Activated CD4-positive, alpha-beta memory T cell treated with anti-CD3 and anti-CD28 coated beads, Interleukin-2, amount 10 ng/mL, durations not matched to agents 7 days and 5 days (primary cell): ENCODE data around the gene FMO5. TPM values are rescaled to one million over a fixed set of nuclear protein-coding genes. Genes with fewer than 3 reads are reported as not detected.
"Not testable (repeated sequence)": the region's sequence is repeated elsewhere in the genome, so short reads cannot be mapped to it uniquely, and the experiment has no call there.

ENCODE experiments used
- CTCF ChIA-PET: fragments of 350-600 bp; sonication (Branson Sonifier 250); formaldehyde crosslinking; loops from one replicate; lab custom pipeline; 2021; ENCODE audit warnings: antibody characterized with exemption, inconsistent platforms; lab: Charles Lee
- POLR2A ChIA-PET: fragments of 350-600 bp; sonication (Branson Sonifier 250); formaldehyde crosslinking; loops from one replicate; lab custom pipeline; 2021; ENCODE audit warnings: antibody characterized with exemption; lab: Charles Lee
- DNase-seq: peaks from one replicate; pipeline ENCODE4 v3.0.0-alpha.2; 2020
- H3K27ac Mint-ChIP-seq: one replicate; pipeline ENCODE4 v1.8.0; 2021; ENCODE audit warnings: mild to moderate bottlenecking, mixed read lengths
- H3K27me3 Mint-ChIP-seq: one replicate; pipeline ENCODE4 v1.8.0; 2021; ENCODE audit warnings: mixed read lengths
- H3K36me3 Mint-ChIP-seq: one replicate; pipeline ENCODE4 v1.8.0; 2021; ENCODE audit warnings: low read depth, mixed read lengths
- H3K4me1 Mint-ChIP-seq: one replicate; pipeline ENCODE4 v1.8.0; 2021; ENCODE audit warnings: mixed read lengths
- H3K4me3 Mint-ChIP-seq: one replicate; pipeline ENCODE4 v1.8.0; 2021; ENCODE audit warnings: mild to moderate bottlenecking, mixed read lengths
- H3K9me3 Mint-ChIP-seq: one replicate; pipeline ENCODE4 v1.8.0; 2021; ENCODE audit warnings: mixed read lengths
- total RNA-seq, 2 experiments: library from RNA; stranded (reverse); gene quantifications; one replicate each; pipeline ENCODE4 v1.2.3, GENCODE V29; 2021

Gene FMO5
- total RNA-seq, 2 experiments from 2014 or later: 0.53 to 0.73 TPM

GRCh38 chr1:147211577-147211976 lies 13.6 kb downstream of the FMO5 start:
- Mint-ChIP-seq H3K4me1 (no peaks in the 10 kb centered on the region), H3K36me3 (no peaks in the 10 kb centered on the region), H3K9me3 (no peaks in the 10 kb centered on the region), H3K4me3 (no peak overlapping the region), H3K27me3 (no peaks in the 10 kb centered on the region), H3K27ac (no peak overlapping the region)
- no peak for DNase-seq
- ChIA-PET POLR2A (no interaction called here), CTCF (no interaction called here)

- Mint-ChIP-seq H3K4me3 (no peak overlapping the region), H3K36me3 (no peaks in the 10 kb centered on the region), H3K9me3 (no peaks in the 10 kb centered on the region), H3K4me1 (no peaks in the 10 kb centered on the region), H3K27me3 (no peaks in the 10 kb centered on the region), H3K27ac (no peak overlapping the region)
- no peak for DNase-seq
- ChIA-PET POLR2A (no interaction called here), CTCF (no interaction called here)
These were observed 14.2 kb downstream of the FMO5 start for GRCh38 chr1:147210987-147211386.

- CTCF ChIA-PET: no interaction called here
- POLR2A ChIA-PET: no interaction called here
- Mint-ChIP-seq H3K27ac (no peak overlapping the region), H3K27me3 (no peaks in the 10 kb centered on the region), H3K4me1 (no peaks in the 10 kb centered on the region), H3K9me3 (no peaks in the 10 kb centered on the region), H3K4me3 (no peak overlapping the region), H3K36me3 (no peaks in the 10 kb centered on the region)
- no peak for DNase-seq
These were observed 15.0 kb downstream of the FMO5 start for GRCh38 chr1:147209825-147210821.

- no peak for DNase-seq
- Mint-ChIP-seq H3K4me3 (no peak overlapping the region), H3K27me3 (no peaks in the 10 kb centered on the region), H3K4me1 (peaks cover 2% of the 10 kb centered on the region), H3K9me3 (no peaks in the 10 kb centered on the region), H3K27ac (no peak overlapping the region), H3K36me3 (no peaks in the 10 kb centered on the region)
- CTCF ChIA-PET: no interaction called here
- POLR2A ChIA-PET: no interaction called here
These were observed 16.5 kb downstream of the FMO5 start for GRCh38 chr1:147208619-147209018.

GRCh38 chr1:147207192-147207591 lies 17.9 kb downstream of the FMO5 start:
- Mint-ChIP-seq H3K4me3 (no peak overlapping the region), H3K9me3 (no peaks in the 10 kb centered on the region), H3K4me1 (peaks cover 2% of the 10 kb centered on the region), H3K36me3 (no peaks in the 10 kb centered on the region), H3K27ac (no peak overlapping the region), H3K27me3 (no peaks in the 10 kb centered on the region)
- no peak for DNase-seq
- POLR2A ChIA-PET: no interaction called here
- CTCF ChIA-PET: no interaction called here

- no peak overlapping the region for H3K4me3 Mint-ChIP-seq
- DNase-seq: no peak
- H3K36me3 Mint-ChIP-seq: no peaks in the 10 kb centered on the region
- H3K9me3 Mint-ChIP-seq: no peaks in the 10 kb centered on the region
- CTCF ChIA-PET: no interaction called here
- no peak overlapping the region for H3K27ac Mint-ChIP-seq
- no peaks in the 10 kb centered on the region for H3K27me3 Mint-ChIP-seq
- POLR2A ChIA-PET: no interaction called here
- H3K4me1 Mint-ChIP-seq: peaks cover 6% of the 10 kb centered on the region
These were observed 21.1 kb downstream of the FMO5 start for GRCh38 chr1:147204080-147204479.

- no peaks in the 10 kb centered on the region for H3K27me3 Mint-ChIP-seq
- no peak overlapping the region for H3K4me3 Mint-ChIP-seq
- POLR2A ChIA-PET: no interaction called here
- CTCF ChIA-PET: no interaction called here
- DNase-seq: no peak
- H3K4me1 Mint-ChIP-seq: peaks cover 6% of the 10 kb centered on the region
- no peaks in the 10 kb centered on the region for H3K36me3 Mint-ChIP-seq
- H3K9me3 Mint-ChIP-seq: no peaks in the 10 kb centered on the region
- no peak overlapping the region for H3K27ac Mint-ChIP-seq
These were observed 22.6 kb downstream of the FMO5 start for GRCh38 chr1:147202576-147202975.

GRCh38 chr1:147201786-147202185 lies 23.4 kb downstream of the FMO5 start:
- ChIA-PET CTCF (interaction anchor here (1.0 kb wide), 1 partner anchor 29 kb away, joined by 4 read pairs; no protein-coding TSS in a partner anchor), POLR2A (interaction anchor here (1.5 kb wide), 1 partner anchor 15 kb away, joined by 3 read pairs; no protein-coding TSS in a partner anchor)
- H3K9me3 Mint-ChIP-seq: no peaks in the 10 kb centered on the region

GRCh38 chr1:147201276-147201675 lies 23.9 kb downstream of the FMO5 start:
- Mint-ChIP-seq H3K27me3 (no peaks in the 10 kb centered on the region), H3K4me1 (peaks cover 7% of the 10 kb centered on the region), H3K27ac (no peak overlapping the region), H3K36me3 (no peaks in the 10 kb centered on the region), H3K4me3 (no peak overlapping the region), H3K9me3 (no peaks in the 10 kb centered on the region)
- ChIA-PET POLR2A (interaction anchor here (1.5 kb wide), 1 partner anchor 15 kb away, joined by 3 read pairs; no protein-coding TSS in a partner anchor), CTCF (interaction anchor here (1.0 kb wide), 1 partner anchor 28 kb away, joined by 4 read pairs; no protein-coding TSS in a partner anchor)
- DNase-seq: no peak

More at GRCh38 chr1:147201786-147202185, 23.4 kb downstream of the FMO5 start:
- no peak for DNase-seq
- H3K27me3 Mint-ChIP-seq: no peaks in the 10 kb centered on the region
- H3K36me3 Mint-ChIP-seq: no peaks in the 10 kb centered on the region
- peaks cover 7% of the 10 kb centered on the region for H3K4me1 Mint-ChIP-seq
- H3K4me3 Mint-ChIP-seq: no peak overlapping the region
- no peak overlapping the region for H3K27ac Mint-ChIP-seq

GRCh38 chr1:147197324-147197723 lies 27.8 kb downstream of the FMO5 start:
- H3K27me3 Mint-ChIP-seq, DNase-seq, H3K4me3 Mint-ChIP-seq, H3K36me3 Mint-ChIP-seq, H3K4me1 Mint-ChIP-seq, CTCF ChIA-PET, POLR2A ChIA-PET, H3K27ac Mint-ChIP-seq, H3K9me3 Mint-ChIP-seq: not testable (repeated sequence)

- H3K27ac Mint-ChIP-seq: no peak overlapping the region
These were observed 35.6 kb downstream of the FMO5 start for GRCh38 chr1:147189514-147189913.

GRCh38 chr1:147185432-147185831 lies 39.7 kb downstream of the FMO5 start:
- no peaks in the 10 kb centered on the region for H3K36me3 Mint-ChIP-seq
- no peaks in the 10 kb centered on the region for H3K4me1 Mint-ChIP-seq
- no peaks in the 10 kb centered on the region for H3K27me3 Mint-ChIP-seq
- DNase-seq: no peak
- H3K4me3 Mint-ChIP-seq: no peak overlapping the region
- H3K27ac Mint-ChIP-seq: no peak overlapping the region
- H3K9me3 Mint-ChIP-seq: no peaks in the 10 kb centered on the region
- POLR2A ChIA-PET: no interaction called here
- CTCF ChIA-PET: no interaction called here

More at GRCh38 chr1:147189514-147189913, 35.6 kb downstream of the FMO5 start:
- H3K4me1 Mint-ChIP-seq: no peaks in the 10 kb centered on the region
- peaks cover 3% of the 10 kb centered on the region for H3K36me3 Mint-ChIP-seq
- H3K4me3 Mint-ChIP-seq: no peak overlapping the region
- ChIA-PET POLR2A (no interaction called here), CTCF (no interaction called here)
- no peaks in the 10 kb centered on the region for H3K9me3 Mint-ChIP-seq
- no peaks in the 10 kb centered on the region for H3K27me3 Mint-ChIP-seq
- DNase-seq: no peak

GRCh38 chr1:147177611-147178380 lies 47.3 kb downstream of the FMO5 start:
- no peak for DNase-seq
- Mint-ChIP-seq H3K27me3 (peaks cover 16% of the 10 kb centered on the region), H3K27ac (no peak overlapping the region), H3K4me3 (no peak overlapping the region), H3K9me3 (peaks cover 8% of the 10 kb centered on the region), H3K36me3 (peaks cover 23% of the 10 kb centered on the region), H3K4me1 (peaks cover 20% of the 10 kb centered on the region)
- ChIA-PET POLR2A (no interaction called here), CTCF (interaction anchor here (0.8 kb wide), 1 partner anchor 66 kb away, joined by 4 read pairs; no protein-coding TSS in a partner anchor)
